NCI-H446 (cell line): ENCODE measurements around the gene BRI3BP.
"Not testable (repeated sequence)": the region's sequence is repeated elsewhere in the genome, so short reads cannot be mapped to it uniquely, and the experiment has no call there.

Experiments used
- DNase-seq, 2 experiments: peaks; one replicate each; lab custom pipeline; 2025; lab: John Stamatoyannopoulos, UW

Gene BRI3BP

DNA sequence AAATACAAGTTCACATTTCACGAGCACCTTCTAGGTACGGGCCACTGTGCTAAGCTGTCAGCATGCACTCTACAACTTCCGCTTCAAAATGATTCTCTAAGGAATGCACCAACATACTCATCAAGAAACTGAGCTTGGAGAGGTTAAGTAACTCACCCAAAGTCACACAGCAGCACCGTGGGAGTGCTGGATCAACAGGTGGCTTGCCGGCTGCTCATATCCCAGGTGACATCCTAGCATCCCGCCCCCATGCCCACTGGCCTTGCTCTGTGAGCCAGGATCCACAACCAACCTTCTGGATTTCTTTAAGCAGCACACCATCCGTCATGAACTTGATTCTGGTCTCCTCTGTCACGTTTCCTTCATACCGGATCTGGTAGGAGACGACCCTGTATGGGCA is 21.2 kb upstream of the BRI3BP start:
- no peak for DNase-seq

DNA sequence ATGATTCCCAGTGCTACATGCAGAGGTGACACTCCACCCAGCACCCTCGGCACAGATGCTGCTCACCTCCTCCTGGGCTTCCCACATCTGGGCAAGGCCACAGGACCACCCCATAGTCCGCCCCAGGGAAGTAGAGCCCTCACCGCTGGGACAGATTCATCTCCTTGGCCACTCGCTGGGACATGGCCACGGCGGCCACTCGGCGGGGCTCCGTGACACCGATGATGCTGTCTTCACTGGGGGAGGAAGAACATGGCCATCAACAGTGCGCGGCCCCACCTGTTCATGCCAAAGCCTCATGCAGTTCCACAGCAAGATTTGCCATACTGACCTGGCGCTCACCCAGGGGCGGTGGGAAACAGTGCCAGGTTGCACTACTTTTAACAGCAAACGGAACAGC is 18.2 kb upstream of the BRI3BP start:
- no peak for DNase-seq

DNA sequence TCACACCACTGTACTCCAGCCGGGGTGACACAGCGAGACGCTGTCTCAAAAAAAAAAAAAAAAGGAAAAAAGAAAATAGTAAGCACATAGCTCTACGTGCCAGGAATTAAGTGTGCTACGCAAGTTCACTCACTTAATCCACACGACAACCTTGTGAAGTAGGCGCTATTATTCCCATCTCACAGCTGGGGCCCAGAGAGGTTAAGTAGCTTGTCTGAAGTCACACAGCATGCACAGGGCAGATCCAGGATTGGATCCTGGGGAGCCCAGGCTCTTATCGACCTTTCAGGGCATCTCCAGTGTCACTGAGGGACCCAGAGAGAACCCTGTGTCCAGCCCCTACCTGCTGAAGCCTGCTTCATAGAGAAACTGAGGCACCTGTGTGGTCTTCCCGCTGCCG is 16.4 kb upstream of the BRI3BP start:
- no peak for DNase-seq

DNA sequence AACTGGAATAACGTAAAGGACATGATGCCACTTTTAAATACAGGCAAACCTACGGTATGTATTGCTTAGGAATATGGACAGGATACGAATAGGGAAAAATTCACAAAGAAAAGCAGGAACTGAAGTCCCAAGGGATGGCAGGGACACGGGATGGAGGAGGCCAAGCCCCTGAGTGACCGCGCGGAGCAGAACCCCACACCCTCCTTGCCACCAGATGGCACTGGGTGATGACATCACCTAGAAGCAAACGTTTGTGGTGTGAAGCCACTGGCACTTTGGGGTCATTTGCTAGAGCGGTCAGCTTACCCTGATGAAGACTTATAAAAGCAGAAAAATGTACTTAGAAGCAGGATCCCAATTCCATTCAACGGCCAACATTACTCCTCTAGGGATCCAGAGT is 13.9 kb upstream of the BRI3BP start:
- no peak for DNase-seq

DNA sequence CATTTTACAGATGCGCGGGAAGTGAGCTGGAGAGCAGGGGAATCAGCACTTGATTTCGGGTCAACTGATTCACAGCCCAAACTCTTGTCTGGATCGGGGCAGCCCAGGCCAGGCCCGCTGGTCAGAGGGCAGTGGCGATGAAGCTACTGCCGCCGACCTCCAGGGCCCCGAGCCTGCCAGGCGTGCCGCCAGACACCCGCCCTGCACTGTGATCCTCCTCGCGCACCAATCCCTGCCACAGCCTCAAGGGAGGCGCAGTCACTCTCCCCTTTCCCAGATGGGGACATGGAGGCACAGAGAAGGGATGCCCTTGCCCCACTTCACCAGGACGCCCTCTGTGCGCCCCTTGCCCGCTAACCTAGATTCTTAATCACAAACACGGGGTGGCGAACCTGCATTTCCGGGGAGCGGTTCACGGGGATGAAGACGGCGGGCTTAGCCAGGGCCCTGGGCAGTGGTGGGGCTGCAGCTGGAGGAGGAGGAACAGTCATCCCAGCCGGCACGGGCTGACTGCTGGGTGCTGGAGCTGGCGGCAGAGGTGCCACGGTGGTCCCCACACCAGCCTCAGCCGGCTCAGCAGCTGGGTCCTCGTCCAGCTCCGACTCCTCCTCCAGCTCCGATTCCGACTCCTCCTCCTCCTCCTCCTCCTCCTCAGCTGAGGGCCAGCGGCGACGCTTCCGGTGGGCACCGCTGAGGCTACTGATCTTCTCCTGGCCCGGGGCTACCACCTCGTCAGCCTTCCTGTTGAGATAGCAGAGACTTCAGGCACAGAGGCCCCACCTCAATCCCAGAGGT is 13.2 kb upstream of the BRI3BP start:
- no peak for DNase-seq

DNA sequence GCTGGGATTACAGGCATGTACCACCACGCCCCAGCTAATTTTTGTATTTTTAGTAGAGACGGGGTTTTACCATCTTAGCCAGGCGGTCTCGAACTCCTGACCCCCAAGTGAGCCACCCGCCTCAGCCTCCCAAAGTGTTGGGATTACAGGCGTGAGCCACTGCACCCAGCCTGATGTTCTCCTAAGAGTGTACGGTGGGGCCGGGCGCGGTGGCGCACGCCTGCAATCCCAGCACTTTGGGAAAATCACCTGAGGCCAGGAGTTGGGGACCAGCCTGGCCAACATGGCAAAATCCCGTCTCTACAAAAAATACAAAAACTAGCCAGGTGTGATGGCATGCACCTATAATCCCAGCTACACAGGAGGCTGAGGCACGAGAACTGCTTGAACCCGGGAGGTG is 6.6 kb upstream of the BRI3BP start:
- DNase-seq: not testable (repeated sequence)

DNA sequence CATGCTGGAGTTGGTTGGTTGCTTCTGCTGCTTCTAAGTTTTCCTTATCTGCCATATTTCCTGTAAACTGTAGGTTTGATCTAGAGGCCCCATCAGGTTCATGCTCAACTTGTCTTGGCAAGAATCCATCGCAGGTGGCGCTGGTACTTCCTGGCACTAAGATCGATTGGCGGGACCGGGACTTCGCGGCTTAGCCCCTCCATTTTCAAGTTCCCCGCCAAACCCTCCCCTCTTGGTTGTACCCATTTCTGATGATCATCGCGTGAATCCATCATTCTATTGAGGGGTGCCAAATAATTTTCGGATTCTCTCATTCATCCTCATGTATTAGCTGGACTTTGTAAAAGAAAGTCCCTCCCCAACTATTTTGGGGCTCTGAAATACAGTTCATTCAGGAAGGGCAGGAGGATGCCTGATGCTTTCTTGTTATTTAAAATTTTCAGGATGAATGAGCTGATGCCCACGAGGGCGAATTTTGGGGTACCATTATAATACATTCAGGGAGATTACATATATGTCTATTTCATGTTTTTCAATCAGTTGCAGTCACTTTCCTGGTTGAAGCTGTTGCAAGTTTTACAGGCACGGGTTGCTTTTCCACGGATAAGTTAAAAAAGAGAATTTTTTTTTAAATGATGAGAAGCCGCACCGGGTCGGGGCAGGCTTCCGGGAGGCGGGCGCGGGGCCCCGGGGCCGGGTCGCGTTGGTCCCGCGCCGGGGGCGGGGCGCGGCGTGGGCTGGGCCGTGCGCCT is 395 bp upstream of the BRI3BP start:
- DNase-seq: peak; percentile 16 to 61

DNA sequence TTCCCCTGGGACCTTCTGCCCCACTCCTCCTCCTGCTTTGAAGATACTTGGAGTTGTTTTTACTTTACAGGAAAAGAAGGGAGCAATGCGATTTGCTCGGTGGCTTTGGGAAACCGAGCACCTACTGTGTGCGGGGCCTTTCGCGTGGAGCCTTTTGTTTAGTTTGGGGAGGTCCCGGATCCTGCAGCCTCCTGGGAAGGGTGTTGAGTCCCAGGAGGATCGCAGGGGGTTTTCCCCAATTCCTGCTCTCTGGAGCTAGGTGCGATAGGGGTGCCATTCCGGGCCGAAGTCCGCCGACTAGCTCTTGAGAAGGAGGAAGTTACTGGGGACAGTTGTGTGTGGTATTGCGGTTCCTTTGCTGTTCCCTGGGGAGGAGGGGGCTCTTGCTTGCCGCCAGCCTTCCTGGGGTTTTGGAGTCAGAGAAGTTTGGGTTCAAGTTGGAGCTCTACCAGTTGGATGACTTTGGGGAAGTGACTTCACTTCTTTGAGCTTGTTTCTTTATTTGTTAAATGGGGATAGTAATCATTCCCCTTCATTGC is 1.1 kb downstream of the BRI3BP start:
- no peak for DNase-seq

DNA sequence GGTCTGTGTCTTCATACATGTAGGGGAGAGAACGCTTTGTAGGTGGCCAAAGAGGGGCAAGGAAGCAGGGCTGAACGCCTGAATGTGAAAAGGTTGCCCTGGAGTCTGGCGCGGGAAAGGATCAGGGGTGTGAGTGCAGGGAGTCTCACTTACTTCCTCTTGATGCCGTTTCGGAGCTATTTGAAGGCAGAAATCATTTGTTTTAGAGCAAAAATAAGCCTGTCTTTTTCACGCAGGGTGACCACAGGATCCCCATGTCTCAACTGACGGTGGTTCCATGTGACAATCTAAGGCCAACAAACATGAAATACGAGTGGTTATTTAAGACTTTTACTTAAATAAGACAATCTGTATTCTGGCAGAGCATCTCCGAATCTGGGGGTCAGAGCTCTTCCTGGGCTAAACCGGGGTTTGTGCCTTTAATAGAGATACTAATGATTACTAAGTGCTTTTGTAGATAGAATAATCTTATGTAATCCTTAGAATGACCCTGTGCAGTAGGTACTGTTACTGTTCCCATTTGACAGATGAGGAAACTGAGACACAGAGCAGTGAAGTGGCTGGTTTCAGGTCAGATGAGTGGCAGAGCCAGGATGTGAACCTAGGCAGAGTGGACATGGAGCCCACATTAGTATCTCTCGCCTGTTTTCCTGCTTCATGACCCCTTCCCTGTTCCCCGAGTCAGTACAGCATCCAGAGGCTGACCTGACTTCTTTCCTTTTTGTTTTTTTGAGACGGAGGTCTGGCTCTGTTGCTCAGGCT is 1.9 kb downstream of the BRI3BP start:
- DNase-seq: no peak

DNA sequence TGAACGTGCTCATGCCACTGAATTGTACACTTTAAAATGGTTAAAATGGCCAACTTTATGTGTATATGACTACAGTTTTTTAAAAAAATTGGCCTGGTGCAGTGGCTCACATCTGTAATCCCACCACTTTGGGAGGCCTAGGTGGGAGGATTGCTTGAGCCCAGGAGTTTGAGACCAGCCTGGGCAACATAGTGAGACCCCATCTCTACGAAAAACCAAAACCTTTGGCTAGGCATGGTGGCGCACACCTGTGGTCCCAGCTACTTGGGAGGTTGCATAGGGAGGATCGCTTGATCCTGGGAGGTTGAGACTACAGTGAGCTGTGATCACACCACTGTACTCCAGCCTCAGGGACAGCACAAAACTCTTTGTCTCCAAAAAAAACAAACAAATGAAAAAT is 5.3 kb downstream of the BRI3BP start:
- DNase-seq: no peak

DNA sequence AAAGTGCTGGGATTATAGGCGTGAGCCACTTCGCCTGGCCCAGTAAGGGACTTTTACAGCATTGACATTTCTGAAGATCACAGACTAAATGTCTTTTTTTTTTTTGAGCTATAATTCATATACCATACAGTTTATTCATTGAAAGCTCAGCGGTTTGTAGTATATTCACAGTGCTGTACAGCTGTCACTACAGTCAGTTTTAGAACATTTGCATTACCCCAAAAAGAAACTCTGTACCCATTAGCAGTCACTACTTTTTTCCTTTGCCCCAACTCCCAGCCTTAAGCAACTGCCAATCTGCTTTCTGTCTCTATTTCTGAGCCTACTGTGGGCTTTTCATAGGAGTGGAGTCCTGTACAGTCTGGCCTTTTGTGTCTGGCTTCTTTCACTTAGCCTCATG is 8.2 kb downstream of the BRI3BP start:
- no peak for DNase-seq

DNA sequence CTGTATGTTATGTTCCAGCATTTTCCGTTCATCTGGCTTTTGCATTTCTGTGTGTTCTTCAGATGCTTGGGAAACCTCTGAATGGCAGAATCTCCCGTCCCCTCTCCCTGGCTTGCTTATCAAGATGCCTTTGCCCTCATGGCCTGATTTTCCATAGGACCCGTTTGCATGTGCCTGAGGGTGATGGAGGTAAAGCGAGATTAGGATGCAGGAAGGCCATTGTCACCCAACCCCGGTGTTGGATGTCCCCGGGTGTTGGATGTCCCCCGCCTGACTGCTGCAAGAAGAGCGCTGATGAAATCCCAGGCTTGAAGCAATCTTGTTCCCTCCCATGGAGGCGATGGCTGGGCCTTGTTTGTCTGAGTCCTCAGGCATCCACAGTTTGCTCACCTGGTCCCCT is 9.6 kb downstream of the BRI3BP start:
- DNase-seq: no peak

DNA sequence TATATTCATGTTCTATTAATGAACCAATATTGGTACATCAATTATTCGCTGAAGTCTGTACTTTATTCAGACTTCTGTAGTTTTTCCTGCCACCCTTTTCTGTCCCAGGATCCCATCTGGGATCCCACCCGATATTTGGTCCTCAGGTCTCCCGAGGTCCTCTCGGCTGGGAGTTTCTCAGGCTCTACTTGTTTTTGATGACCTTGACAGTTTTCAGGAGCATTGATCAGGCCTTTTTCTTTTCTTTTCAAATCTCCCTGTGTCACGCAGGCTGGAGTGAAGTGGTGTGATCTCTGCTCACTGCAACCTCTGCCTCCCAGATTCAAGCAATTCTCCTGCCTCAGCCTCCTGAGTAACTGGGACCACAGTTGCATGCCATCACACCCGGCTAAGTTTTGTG is 11.2 kb downstream of the BRI3BP start:
- no peak for DNase-seq

DNA sequence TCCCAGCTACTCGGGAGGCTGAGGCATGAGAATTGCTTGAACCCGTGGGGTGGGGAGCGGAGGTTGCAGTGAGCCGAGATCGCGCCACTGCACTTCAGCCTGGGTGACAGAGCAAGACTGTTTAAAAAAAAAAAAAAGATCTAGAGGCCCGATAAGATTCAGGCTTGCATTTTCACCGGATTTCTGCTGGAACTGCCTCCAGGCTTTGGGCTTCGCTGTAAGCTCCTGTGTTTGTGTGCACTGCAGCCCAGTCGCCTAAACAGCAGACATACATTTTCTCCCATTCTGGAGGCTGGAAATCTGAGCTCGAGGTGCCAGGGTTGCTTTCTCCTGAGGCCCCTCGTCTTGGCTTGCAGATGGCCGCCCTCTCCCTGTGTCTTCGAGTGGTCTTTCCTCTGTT is 12.2 kb downstream of the BRI3BP start:
- no peak for DNase-seq

DNA sequence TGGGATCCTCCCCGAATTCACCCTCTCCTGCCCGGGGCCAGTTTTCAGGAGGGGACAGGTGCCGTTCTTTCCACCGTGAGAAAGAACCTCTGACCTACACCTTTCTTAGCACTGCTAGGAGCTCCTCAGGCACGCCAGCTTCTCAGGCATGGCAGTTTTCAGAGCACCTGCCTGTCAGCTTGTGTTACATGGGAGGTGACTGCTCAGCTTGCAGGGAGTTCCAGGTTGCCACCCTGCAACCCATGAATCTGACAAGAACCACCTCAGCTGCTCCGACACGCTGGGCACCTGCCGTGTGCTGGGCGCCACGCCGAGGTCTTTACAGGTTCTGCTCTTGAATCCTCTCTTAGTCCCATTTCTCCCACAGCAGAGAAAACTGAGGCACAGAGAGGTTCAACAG is 12.9 kb downstream of the BRI3BP start:
- no peak for DNase-seq

DNA sequence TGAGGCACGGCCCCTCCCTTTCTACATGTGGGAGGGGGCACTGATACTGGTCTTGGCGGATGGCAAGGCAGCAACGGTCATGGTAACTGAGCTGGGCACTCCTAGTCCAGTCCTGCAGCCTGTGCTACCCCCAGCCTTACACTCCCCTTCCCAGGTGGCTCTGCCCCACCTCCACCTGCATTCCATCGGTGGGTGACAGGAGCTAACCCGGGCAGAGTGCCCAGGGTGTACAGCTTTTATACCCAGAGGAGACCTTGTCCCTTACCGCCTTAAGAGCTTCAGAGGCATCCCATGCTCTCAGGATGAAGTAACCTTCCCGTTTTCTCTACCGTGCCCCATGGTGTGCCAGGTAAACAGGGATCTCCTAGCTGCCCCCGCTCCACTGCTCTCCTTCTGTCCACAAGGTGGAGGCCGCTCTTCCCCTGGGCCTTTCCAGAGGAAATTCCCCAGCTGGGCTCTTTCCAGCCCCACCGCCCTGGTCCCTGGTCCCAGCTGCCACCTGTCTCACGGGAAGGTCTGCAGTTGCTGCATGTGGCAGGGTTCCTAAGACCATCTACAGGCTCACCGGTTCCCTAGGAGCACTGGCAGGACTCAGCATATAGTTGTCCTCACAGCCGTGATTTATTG is 20.5 kb downstream of the BRI3BP start:
- DNase-seq: no peak

DNA sequence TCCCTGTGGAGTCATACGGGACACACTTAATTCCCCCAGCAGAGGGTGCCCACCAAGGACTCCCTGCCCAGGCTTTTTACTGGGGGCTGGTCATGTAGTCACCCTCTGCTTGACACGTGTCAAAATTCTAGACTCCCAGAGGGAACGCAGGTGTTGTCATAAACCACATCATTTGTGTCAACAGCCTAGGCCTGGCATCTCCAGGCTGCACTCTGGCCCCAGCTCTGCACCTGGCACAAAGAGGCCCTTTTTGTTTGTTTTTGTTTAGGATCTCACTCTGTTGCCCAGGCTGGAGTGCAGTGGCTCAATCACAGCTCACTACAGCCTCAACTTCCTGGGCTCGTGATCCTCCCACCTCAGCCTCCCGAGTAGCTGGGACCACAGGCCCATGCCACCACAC is 21.1 kb downstream of the BRI3BP start:
- no peak for DNase-seq

DNA sequence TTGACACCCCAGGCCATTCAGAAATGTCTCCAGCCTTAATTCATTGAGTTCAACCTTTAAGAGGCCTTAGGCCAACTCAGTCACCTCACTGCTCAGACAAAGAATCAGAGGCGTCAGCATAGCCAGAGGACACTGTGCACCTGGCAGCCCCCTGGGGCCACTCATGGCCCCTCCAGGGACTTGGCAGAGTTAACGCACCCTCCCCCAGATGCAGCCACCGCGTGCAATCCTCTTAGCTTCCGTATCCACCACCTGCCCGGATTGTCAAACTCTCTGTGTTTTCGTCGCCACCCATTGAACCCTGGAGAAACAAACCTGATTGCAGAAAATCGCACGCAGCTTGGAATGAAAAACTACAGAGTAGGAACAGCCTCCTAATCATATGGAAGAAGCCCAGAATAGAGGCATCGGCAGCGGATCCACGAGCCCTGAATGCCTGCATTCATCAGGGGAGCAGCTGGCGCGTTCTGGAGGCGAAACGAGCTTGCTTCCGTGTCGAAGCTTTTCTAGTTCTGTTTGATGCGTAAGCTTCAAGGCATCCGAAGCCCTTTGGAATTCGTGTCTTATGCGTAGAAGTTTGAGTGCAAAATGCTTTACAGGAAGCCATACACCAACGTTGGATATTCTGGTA is 22.4 kb downstream of the BRI3BP start:
- no peak for DNase-seq

DNA sequence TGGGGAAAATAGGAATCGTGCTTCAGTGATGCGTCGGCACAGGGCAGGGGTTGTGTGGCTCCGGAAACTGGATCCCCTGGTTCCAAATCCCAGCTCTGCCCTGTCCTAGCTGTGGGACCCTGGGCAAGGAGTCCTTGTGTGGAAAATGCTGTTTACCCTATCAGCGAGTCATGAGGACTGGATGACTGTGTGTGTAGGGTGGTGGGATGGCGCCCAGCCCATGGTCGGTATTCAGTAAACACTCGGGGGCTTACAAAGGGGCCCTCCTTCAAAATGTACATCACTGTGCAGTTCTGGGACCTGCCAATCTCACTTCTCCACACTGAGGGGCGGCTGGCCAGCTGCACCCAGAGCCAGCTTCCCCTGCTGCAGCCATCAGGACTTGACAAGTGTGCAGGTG is 24.4 kb downstream of the BRI3BP start:
- DNase-seq: no peak

DNA sequence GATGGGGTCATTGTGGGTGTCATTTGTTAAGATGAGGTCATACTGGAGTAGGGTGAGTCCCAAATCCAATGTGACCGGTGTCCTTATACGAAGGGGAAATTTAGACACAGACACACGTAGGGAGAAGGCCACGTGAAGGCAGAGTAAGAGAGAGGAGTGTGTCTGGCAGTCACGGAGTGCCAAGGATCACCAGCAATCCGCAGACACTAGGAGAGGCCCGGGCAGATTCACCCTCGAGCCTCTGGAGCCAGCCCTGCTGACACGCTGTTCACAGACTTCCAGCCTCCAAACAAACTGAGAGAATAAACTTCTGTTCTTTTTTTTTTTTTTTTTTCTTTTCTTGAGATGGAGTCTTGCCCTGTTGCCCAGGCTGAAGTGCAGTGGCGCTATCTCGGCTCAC is 24.9 kb downstream of the BRI3BP start:
- DNase-seq: no peak

DNA sequence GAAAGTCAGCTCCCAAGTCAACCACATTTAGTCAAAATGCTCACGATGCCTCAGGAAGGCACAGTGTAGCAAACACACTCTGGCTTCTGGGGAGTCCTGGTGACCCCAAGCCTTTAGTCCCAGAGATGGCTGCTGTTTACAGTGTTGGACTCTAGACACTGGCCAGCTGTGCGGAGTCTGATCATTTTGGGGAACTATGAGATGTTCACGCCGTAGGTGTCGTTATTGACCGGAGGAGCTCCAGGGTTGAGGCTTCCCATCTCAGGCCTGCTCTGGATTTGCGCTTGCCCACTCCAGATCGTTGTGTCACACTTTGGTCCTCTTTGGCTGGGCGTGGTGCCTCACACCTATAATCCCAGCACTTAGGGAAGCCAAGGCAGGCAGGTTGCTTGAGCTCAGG is 27.7 kb downstream of the BRI3BP start:
- DNase-seq: no peak

DNA sequence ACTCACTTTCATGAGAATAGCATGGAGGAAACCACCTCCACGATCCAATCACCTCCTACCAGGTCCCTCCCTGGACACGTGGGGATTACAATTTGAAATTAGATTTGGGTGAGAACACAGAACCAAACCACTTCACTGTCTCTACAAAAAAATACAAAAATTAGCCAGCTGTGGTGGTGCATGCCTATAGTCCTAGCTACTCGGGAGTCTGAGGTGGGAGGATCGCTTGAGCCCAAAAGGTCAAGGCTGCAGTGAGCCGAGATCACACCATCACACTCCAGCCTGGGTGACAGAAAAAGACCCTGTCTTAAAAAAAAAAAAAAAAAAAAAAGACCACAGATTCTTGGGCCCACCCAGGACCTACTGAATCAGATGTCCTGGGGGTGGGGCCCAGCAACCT is 28.3 kb downstream of the BRI3BP start:
- no peak for DNase-seq
